GM18502 (cell line): ENCODE data around the gene BAIAP3.

Experiments
- ATAC-seq: cut with Tn5 transposase; IDR thresholded peaks from one replicate; pipeline ENCODE4 v1.9.1; 2021; ENCODE audit warnings: mild to moderate bottlenecking; ENCODE audit not compliant: unreplicated experiment, poor library complexity

Gene BAIAP3

DNA sequence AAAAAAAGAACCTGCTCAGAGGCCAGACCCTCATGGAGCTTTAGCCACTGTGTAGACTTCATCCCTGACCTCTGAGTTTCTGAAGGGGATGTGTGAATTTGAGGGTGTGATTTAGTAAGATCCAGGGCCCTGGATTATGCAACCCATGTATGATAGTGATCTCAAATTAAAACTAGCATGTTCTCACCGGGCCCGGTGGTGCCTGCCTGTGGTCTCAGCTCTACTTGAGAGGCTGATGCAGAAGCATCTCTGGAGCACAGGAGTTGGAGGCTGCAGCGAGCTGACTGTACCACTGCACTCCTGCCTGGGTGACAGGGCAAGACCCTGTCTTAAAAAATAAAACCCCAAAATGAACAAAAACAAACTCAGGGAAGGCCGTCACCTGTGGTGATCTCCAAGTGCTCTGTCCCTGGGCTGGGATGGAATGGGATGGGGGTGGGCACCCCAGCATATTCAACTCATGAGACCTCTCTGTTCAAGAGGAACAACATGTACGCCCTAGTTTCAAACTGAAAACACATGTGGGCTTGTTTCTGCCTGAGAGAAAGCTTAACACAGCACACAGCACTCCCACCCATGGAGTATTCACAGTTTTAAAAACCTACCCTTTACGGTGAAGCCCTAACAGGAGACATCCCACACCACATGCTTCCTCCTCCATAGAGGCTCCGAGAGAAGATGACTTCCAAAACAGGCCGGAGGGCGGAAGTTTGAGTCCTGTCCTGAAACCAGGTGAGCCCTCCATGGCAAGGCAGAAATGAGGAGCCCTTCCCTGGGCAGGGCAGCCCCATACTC is 48.4 kb downstream of the BAIAP3 start:
- ATAC-seq, result no peak

DNA sequence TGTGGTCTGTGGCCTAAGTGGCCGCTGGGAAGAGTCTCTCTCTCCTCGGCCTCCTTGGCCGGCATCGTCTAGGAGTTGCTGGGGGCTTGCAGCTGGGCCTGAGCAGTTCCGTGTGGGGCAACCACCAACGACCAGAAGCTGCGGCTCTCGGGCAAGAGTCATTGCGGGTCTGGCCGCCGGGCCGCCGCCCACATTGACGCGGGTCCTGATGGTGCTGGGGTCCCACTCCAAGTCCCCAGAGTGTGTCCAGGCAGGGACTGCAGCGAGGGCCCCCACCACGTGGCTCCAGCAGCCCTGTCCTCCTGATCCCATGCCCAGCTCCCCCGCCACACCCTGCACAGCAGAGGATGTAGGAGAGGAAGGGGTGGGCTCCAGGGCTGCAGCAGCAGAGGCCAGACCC is 50.1 kb downstream of the BAIAP3 start:
- ATAC-seq, result no peak

DNA sequence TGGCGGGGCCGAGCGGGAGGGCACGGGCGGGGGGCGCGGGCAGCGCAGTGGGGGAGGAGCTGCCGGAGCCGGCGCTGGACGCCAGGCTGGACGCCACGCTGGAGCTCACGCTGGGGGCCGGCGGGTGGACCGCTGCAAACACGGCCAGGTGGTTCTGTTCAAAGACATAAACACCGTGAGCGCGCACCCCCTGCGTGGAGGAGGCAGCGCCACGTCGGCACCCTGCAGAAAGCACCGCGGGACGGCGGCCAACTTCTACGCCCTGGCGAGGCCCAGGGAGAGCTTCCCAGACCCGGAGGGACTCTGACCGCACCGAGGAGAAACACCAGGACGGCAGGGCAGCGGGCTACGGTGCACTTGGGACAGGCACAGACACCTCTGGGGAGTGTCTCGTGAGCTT is 51.8 kb downstream of the BAIAP3 start:
- no peak for ATAC-seq

DNA sequence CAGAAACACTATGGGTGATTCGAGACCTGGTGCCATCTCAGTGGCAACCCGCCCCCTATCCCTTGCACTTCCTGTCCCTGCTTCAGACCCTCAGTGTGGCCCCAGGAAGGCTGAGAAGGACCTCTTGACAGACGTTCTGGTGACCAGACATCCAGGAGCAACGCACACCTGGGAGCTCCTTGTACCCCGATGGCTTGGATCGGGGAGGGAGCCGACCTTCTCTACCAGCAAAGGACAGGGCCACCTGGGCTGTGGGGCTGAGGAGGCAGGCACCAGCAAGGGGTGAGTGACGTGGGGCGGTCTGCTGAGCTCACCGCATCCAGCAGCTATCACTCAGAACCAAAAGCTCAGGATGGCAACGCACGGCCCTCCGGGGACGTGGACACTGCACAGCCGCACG is 53.9 kb downstream of the BAIAP3 start:
- ATAC-seq, result no peak

DNA sequence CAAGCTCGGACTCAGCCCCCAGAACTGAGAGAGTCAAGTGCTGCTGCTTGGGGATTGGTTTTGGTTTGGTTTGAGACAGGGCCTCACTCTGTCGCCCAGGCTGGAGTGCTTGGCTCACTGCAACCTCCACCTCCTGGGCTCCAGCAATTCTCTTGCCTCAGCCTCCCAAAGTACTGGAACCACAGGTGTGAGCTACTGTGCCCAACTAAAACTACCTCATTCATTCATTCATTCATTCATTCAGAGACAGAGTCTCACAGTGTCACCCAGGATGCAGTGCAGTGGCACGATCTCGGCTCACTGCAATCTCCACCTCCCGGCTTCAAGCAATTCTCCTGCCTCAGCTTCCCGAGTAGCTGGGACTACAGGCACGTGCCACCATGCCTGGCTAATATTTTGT is 56.3 kb downstream of the BAIAP3 start:
- no peak for ATAC-seq

DNA sequence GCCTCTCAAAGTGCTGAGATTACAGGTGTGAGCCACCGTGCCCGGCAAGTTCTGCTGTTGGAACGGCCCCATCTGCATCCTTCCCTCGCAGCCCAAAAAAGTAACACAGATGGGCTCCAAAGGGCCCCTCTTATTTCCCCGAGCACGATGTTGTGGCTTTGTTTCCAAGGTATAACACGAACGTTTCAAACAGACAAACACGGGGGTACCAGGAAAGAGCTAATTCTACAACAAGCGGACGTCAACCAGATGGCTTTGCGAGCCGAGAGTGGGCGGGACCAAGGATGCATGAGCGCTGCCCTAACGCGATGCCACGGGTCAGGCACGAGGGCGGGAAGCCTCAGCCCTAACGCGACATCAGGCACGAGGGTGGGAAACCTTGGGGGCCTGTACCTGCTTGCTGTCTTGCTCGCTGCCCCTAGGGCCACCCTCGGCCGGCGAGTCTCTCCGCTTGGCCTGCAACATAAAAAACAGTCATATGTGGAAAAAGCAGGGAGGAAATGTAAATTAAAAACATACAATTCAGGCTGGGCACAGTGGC is 56.9 kb downstream of the BAIAP3 start:
- ATAC-seq, result no peak

DNA sequence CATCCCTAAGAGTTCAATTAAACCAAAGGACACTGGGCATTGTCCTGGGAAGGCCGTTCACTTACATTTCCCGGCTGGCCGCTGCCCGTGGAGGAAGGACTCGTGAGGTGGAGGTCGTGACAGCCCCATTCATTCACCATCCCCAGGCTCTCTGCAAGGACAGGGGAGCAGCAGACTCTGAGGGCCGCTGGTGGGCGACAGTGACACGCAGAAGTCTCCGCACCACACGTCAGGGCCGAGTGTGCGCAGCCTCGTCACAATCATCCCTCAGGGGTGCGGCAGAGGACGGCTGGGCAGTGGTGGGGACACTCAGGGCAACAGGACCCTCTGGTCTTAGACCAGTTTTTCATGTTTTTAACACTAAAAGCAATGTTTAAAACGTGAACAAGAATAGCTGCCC is 59.4 kb downstream of the BAIAP3 start:
- ATAC-seq, result no peak

DNA sequence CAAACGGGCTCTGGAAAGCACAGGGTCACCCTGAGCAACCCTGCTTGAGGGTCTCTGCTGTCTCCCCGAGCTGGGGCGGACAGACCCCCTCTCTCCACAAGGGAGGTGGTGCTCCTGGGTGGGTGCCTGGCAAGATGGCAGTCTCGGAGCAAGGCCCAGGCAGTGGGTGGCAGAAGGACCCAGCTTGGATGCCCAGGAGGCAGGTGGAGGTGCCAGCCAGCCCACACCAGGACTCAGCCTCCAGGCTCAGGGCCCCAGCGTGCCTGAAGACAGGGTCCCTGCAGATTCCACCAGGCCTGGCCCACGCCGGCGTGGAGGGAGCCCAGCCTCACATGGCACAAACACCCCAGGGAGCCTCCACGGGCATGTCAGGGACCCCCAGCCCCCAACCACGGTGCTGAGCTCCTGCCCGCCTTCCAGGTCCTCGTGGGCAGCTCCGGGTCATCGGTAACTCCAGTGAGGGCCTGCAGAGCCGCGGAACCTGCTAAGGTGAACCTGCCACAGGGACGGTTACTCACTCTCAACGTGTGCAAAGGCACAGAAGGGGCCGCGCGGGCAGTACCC is 60.2 kb downstream of the BAIAP3 start:
- ATAC-seq, result no peak

DNA sequence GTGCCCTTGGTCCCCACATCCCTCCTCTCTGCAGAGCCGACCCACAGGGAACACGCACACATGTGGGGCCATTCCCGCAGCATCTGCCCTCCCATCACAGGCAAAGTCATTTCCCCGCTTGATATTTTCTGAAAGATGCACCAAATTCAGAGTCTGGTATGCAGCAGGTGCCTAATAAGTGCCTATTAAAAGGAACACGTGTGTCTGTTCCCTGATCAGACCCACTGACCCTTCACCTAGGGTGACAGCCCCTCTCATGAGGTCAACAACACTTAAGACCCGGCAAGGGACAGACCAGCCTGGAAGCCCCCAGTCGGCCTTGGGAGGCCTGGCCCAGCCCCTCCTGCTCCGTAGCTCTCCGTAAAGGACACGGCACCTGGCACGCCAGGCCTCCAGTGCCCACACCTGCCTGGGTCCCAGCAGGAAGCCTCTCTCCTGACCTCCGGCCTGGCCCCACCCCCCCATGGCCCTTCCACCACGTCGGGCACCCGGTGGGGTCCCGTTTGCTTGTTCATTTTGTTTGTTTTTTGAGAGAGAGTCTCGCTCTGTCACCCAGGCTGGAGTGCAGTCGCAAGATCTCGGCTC is 61.0 kb downstream of the BAIAP3 start:
- ATAC-seq, result no peak

DNA sequence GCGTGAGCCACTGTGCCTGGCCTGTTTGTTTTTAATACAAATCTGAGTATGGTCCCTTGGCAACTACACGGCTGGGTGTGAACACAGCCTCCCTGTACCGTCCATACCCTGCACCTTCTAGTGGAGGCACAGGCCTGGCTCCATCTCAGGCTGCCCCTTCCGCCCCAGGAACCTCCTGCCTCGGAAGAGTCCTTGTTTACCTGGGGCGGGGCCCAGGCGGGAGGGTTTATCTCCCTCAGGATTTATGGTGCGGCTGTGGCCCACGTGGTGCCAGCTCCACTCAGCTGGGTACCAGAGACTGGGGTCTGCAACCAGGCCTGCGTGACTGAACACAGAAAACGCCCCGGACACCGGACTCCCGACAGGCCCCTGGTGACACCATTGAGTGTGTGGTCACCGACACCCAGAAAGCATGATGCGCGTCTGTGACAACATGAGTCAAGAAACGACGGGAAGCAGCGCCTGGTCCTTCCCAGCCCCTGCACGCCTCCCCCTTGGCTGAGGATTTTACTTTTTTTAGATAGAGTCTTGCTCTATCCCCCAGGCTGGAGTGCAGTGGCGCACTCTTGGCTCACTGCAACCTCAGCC is 62.1 kb downstream of the BAIAP3 start:
- ATAC-seq, result no peak

DNA sequence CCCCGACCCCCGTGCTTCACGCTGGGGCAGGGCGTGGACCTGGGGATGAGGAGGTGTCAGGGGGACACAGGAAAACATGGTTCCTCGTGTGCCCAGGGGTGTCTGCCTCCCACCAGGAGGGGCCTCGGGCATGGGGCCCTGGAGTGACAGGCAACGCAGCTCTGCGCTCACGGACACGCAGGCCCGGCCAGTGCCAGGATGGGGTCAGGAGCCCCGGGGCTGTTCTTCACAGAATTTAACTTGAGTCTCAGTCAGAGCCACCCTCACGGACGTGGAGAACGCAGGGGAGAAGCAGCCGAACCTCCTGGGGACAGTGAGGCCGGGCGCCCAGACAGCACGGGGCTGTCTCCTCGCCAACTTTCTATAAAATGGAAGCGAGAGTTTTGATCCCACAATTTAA is 64.3 kb downstream of the BAIAP3 start:
- ATAC-seq, result no peak

DNA sequence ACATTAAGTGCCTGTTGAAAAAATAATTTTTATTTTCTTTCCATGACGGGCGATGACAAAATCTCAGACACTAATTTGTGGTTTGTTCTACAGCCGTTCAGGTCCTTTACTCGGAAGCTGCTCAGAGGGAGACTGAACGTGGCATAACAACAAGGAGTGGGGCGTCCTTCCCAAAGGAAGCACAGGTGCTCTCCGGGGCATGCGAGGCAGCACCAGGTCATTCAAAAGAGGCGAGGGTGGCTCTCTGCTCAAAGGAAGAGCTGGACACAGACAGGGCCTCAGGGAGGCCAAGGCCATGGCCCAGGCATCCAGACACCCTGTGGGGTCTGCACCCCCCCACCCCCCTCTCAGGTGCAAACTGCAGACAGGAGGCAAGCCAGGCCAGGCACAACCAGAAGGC is 64.9 kb downstream of the BAIAP3 start:
- no peak for ATAC-seq
